HG03575 (cell line): Measurements from ENCODE around the gene XXYLT1.
"Not testable (repeated sequence)": the region's sequence is repeated elsewhere in the genome, so short reads cannot be mapped to it uniquely, and the experiment has no call there.

ENCODE experiments used
- ATAC-seq: cut with Tn5 transposase; IDR thresholded peaks from one replicate; pipeline ENCODE4 v1.9.1; 2021; ENCODE audit not compliant: unreplicated experiment, insufficient number of reproducible peaks, low FRiP score; ENCODE audit errors: extremely low read depth

XXYLT1 gene

DNA sequence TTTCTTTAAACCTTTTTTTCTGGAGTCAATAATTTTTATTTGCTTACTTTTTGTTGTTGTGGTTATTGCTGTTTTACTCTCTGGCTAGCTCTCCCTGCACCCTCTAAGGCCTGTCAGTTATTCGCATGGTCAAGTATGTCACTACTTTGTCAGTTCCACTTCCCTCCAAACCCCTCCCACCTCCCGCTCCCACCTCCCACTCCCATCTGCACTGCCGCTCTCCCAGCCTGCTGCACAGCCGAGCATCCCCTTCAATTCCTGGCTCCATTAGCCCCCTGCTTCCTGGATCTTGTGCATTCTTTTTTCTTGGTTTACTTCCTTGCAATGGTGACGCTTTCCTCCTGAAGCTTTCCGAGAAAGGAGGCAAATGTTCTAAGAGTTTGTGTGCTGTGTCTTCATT lies 218.0 kb downstream of the XXYLT1 start:
- ATAC-seq, result no peak

DNA sequence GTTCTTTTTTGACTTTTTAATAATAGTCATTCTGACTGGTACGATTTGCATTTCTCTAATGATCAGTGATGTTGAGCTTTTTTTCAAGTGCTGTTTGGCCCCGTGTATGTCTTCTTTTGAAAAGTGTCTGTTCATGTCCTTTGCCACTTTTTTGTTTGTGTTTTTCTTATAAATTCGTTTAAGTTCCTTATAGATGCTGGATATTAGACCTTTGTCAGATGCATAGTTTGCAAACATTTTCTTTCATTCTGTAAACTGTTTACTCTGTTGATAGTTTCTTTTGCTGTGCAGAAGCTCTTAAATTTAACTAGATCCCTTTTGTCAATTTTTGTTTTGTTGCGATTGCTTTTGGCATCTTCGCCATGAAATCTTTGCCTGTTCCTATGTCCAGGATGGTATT lies 220.7 kb downstream of the XXYLT1 start:
- not testable (repeated sequence) for ATAC-seq

DNA sequence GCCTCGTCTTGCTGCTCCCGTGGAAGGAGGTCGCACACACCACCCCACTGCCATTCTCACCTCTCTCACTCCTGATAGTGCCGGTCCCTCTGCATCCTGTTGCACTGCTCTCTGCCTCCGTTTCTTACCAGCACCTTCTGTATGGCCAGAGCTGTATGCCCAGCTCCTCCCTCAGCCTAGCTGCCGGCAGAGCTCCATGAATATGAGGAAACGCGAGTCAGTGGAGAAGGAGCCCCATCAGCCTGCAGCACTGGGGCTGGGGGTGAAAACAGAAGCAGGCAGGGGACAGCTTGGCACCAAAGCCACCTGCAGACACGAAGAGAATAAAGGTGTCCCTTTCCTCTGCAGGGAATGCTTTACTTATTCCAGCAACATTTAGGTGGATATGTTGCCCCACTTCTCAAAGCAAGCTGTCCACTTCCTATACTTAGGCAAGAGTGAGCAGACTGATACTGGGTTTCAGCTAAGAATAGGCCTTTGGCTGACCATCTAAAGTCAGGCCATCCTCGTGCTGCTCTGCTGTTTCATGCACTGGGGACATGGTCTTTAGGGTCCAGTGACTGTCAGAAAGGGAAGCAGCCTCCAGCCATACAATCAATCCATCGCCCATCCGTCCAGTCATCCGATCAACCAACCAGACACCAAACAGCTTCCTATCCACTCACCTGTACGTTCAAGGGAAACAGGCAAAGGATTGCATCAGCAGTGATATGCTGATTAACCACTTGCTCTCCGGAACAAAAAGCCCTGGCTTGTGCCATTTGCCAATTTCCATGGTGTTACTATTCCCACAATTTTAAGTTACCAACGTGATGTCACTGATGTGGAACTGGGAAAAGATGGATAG lies 222.7 kb downstream of the XXYLT1 start:
- no peak for ATAC-seq

DNA sequence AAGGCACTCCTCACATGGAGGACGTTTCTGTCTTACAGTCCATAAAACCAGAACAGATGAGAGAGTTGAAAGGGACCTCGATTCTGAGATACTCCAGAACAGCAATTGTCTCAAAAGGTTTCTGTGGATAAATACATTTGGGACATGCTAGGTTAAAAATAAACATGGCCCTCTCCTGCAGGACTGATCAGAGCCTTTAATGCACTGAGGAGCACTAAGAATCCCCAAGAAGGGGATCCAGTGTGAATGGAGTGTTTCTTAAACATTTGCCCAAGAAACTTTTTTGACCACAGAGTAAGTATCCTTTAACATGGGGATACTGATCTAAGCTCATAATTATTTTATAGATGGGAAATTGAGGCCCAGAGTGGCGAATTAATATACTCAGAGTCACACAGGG lies 223.4 kb downstream of the XXYLT1 start:
- no peak for ATAC-seq

DNA sequence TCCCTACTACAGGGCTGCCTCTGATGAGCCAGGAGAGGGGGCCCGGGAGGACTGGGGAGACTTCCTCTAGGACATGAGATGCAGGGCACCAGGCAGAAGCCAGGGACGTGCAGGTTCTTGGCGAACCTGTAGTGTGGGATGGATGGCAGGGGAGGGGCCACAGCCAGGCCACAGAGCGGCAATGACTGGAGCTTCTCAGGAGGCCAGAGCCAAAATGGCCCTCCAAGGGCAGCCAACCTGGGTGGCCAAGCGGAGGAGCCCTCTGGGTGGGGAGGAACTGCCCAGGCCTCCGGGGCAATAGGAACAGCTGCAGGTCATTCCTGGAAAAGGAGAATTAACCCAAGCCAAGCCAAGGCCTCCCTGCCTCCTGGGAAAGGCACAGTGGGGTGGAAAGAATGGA lies 224.5 kb downstream of the XXYLT1 start:
- no peak for ATAC-seq

DNA sequence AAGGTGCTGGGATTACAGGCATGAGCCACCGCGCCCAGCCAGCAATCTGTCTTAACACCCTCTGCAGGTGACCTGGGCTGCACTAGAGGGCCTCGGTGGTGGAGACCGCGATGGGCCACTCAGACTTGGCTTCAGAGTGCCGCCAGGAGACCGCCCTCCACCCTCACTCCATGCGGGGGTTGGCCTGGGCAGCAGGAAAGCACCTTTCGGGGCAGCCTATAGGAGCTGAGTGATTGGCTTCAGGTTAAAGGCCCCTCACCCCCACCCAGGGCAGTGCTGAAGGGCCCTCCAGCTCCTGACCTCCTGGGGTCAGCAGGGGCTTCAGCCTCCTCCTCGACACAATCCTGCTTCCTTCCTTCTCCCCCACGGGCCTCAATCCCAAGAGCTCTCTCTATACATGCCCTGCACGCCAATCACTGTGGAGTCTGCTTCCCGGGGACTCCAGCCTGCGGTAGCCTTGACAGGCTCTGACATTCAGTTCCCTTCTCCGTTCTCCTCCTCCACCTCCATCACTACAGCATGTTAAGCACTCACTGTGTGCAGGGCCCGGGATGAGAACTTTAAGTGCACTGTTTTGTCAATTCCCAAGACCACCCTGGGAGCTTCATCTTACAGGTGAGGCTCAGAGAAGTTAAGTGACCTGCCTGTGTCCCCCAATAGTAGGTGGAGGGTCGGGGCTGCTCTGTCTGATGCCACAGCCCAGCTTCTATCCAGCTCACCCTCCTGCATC lies 225.3 kb downstream of the XXYLT1 start:
- no peak for ATAC-seq

DNA sequence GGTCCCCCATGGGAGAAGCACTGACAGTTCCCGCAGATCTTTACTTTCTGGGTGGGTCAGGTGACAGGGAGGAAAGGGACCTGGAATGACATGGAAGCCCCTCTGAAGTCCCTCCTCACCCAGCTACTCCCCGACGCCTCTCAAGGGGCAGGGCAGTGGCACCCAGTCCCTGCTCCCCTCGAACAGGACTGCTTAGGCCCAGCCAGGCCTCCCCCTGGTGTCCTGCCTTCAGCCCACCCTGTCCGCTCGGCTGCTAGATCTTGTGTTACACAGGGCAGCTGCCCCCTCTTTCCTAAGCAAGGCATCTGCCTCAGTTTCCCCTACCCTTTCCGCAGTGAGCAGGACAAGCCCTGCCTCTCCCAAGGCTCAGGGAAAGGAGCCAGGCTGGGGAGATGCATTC lies 226.5 kb downstream of the XXYLT1 start:
- ATAC-seq, result no peak

DNA sequence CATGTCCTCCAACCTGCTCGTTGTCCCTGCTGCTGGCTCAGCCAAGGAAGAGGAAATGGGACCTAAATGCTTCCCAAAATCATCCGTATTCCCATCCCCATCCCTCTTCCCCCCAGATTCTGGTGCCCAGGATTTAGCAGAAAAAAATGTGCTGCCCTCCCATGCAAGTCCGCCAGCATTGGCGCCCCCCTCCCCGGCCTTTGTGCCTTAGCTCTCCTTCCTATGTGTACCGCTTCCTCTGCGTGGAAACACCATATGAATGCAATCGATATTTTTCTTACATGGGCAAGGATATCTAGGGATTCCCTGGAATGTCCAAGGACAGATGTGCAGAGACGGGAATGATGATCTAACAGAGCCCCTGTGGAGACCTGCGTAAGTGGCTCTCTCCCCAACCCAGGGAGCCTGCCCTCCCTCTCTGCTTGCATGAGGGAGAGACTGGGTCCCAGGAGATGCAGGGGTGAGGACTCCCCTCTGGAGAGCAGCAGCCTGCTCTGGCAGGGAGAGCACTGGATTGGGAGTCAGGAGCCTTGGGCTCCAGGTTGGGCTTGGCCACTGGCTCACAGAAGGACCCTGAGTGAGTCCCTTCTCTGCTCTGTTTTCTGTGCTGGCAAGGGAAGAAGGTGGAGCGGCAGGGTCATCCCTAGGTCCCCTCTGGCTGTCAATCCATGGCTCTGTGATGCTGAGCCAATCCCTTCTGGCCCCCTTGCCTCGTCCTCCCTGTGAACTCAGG lies 227.2 kb downstream of the XXYLT1 start:
- no peak for ATAC-seq

DNA sequence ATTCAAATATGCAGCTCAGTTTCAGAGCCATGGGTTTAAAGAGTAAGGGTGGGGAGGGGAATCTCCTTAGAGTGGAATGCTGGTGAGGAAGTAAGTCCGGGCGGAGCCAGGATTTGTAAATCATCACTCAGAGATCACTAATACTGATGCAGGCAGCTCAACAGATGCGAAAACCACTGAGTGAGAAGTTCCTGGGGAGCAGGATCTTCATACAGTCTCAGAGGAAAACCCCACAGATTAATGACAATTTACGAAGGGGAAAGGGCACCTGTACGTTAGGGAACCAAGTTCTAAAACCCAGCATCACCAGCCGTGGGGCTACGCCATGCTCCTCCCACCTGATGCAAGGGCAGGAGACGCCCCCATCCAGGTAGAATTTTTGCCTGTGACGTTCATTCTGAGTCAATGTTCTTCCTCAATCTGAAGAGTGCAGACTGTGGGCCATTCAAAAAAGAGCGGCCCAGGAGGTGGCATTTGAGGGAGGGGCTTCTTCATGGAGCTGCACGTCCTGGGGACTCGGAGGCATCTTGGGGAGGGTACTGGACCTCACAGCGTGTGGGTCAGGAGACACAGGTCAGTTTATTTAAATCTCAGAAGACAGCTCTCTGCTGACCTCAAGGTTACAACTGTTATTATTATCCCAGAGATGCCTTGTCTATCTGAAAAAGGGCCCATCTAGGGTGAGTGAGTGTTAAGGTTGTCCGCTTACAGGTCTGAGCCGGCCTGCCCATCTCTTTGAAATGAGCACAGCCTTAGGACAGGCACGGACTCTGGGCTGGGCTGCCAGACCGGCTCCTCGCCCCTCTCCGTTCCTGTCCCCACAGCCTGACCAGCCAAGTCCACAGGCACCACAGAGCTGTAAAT lies 228.0 kb downstream of the XXYLT1 start:
- ATAC-seq, result no peak

DNA sequence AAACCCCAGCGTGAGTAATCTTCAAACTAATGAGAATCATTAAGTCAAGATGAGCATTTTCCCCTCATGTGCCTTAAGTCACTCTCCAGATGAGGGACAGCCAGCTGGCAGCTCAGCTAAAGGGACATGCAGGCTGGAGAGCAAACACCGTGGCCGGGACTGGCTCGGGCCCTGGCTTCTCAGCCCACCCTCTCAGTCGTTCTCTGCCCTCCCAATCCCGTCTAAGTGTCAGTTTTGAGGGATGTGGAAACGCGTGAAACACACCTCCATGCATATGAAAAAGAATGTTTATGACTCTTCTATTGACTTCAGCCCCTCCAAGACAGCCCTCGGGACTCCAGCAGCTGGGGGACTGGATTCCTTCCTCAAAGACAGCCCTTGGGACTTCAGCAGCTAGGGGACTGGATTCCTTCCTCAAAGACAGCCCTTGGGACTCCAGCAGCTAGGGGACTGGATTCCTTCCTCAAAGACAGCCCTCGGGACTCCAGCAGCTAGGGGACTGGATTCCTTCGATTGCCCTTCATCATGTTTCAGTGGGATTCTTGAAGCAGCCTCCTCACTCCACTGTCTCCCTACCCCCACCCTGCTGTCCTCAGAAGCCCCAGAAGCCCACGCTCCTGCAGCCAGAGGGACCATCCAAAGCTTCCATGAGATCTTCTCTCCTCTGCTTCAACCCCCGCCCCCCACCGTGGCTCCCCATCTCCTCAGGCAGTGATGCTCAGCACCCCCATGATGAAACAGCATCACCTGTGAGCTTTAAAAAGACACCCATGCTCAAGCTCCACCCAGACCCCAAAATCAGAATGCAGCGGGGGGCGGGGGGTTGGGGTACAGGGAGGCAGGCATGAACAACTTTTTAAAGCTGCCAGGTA lies 228.9 kb downstream of the XXYLT1 start:
- ATAC-seq, result no peak

DNA sequence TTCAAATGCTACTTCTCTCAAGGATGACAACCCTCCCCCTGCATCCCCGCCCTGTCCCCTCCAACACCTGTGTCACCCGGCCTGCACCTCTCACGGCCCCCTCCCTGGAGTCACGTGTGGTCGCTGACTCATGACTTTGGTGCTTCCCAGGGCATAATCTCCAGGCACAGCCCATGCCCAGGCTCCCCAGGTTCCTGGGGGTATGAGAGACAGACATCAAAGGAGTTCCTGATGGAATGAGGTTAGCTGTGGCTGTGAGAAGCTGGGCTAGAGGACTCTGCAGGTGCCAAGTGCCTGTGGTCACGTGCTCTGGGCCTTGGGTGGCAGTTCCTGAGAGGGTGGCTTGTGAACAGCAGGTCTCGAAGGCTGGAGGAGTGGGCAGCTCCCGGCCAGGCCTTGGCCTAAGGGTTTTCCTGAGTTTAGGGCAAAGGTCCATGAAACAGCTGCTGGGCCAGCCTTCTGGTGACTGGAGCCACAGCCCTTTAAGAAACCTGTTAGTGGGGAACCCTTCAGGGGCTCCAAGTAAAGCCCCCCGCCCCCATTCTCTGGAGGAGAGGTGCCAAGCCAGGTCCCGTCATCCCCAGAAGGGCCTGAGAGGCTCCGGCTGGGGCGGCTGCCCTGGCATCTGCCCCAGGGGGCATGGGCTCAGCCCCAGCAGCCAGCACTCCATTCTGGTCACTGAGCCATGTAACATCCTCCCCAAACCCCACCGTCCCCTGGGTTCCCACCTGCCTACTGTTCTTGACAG lies 230.0 kb downstream of the XXYLT1 start:
- no peak for ATAC-seq

DNA sequence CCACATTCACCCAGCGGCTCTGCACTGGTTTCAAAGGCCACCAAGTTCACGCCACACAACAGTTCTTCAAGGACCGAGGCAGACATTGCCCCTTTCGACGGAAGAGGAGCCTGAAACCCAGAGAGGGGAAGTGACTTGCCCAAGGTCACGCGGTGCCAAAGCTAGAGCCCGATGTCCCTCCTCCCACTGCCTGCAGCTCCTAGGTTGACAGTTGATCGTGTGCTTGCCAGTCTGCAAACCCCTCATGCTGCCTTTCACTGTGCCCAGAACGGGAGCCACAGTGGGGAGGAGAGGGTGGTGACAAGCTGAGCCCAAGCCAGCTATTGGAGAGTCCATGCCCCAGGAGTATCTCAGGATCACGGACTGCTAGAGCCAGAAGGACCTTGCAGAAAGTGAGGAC lies 230.9 kb downstream of the XXYLT1 start:
- no peak for ATAC-seq

DNA sequence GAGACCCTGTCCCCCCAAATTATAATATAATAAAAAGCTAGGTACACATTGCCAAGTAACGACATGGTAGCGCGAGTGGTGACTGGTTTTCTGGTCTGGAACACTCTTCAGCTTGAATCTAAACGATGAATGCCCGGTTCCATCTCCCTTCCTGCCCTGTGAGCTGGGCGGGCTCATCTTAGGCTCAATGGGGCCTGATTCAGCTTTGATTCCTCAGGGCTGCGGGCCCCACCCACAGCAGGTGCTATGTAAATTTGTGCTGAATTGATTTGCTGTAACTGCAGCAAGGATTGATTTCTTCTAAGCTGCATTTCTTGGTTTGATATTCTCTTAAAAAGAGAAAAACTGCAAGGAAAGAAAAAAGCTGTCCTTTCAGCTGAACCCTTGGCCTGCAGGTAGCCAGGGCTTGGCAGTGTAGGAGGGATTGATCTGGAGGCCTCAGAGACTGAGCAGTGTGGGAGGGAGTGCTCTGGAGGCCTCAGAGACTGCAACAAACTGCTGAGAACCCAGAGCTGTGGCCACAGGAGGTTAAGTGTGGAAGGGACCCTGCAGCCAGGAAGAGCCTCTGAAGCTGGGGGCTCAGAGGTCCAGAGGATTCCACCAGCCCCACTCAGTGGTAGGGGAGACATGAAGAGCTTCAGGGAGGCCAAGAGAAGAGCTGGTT lies 231.6 kb downstream of the XXYLT1 start:
- ATAC-seq, result no peak

DNA sequence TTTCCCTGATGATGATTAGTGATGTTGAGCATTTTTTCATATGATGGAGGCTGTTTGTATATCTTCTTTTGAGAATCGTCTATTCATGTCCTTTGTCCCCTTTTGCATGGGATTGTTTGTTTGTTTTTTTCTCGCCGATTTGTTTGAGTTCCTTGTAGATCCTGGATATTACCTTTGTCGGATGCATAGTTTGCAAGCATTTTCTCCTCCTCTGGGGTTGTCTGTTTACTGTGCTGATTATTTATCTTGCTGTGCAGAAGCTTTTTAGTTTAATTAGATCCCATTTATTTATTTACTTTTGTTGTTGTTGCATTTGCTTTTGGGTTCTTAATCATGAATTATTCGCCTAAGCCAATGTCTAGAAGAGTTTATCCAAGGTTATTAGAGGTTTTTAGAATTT lies 232.8 kb downstream of the XXYLT1 start:
- ATAC-seq, result no peak

DNA sequence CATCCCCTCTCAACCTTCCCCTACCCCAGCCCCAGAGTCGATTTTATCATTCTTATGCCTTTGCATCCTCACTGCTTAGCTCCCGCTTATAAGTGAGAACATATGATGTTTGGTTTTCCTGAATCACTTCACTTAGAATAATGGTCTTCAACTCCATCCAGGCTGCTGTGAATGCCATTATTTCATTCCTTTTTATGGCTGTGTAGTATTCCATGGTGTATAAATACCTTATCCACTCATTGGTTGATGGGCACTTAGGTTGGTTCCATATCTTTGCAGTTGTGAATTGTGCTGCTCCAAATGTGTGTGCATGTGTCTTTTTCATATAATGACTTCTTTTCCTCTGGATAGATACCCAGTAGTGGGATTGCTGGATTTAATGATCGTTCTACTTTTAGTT lies 233.4 kb downstream of the XXYLT1 start:
- ATAC-seq, result not testable (repeated sequence)

DNA sequence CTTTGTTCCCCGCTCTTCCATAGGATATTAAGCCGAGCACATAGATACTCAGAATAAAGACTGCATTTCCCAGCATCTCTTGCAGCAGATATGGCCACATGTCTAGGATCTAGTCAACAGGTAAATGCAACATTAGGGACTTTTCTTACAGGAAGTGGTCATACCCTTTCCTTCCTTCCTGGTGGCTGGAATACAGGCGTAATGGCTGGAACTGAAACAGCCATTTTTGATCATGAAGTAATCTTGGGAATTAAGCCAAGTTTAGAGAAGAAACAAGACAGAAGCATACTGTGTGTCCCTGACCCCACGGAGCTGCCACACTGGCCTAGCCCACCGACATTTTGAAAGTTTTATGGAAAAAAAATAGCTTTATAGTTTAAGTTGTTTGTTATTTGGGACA lies 234.0 kb downstream of the XXYLT1 start:
- ATAC-seq, result no peak

DNA sequence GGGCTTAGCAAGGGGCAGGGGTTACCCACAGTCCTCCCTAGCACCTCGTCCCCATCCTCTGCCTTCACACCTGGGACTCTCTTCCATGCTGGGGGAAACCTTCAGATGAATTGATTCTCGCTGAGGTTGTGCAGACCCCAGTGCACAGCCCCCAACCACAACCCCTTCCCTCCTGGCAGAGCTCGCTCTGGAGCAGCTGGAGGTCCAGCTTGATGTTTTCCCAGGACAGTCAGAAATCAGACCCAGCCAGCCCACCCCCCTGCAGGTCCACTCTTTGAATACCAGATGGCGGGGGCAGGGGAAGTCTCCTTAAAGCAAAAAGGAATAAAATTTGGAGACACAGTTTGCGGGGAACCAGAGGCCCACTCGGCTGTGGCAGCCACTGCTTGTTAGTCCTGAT lies 234.4 kb downstream of the XXYLT1 start:
- ATAC-seq, result no peak
